ENCODE data around the gene DNAJC17. TPM values are rescaled to one million over a fixed set of nuclear protein-coding genes. Genes with fewer than 3 reads are reported as not detected.

The DNAJC17 gene
- total RNA-seq, 4 donors from 2014 or later, result 20.4 to 40.2 (median 30.3) TPM

DNA sequence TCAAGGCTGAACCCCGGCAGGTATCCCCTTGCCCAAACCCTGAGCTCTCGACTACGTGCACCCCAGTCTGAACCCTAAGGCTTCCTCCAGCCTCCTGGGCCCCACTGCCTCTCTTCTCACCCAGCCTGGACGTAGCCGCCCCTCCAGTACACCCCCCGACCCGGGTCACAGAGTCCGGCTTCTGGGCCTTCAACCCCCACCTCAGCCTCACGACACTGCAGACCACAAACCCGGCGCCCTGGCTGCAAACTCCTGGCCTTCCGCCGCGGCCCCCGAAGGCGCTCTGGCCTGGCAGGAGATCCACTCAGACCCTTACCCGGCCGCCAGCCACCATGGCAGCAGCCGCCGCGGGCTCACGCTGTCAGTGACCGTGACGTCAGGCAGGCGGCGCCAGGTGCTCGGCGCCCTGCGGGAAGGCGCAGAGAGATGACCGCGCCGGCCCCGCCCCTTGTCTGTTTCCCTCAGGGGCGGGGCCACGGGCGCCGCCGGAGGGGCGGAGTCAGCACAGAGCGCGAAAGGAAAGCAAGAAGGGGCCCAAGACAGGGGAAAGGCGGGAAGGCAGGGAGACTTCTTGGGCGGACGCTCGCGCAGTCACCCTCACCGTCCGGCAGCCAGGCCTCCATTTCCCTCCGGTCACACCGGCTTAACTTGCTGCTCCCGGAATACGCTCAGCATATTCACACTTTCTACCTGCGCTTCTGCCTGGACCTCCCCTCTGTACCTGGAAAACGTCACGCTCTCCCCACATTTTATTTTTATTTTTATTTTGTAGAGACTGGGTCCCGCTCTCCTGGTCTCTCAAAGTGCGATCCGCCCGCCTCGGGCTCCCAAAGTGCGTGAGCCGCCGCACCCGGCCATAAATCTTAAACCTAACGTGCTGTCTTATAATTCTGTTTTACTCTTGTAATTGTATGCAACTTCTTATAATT lies 52.1 kb downstream of the DNAJC17 start, which contains the start of gene RMDN3:
Gene RMDN3, minus strand, starts transcription at position 372 of the 929 bp plus-strand sequence. CDS start 471 bp downstream, outside the sequence.
- TF ChIP-seq CTCF (IDR thresholded peaks at IDR 0.05) (no peak), POLR2A (IDR thresholded peaks at IDR 0.05) (peak in 1 of 2 donors; percentile 32), POLR2AphosphoS5 (IDR thresholded peaks at IDR 0.05) (peak in 1 of 3 donors; percentile 55)
- Histone ChIP-seq H3K36me3 (peaks cover 22% of the 10 kb centered on the region), H3K27me3 (no peaks in the 10 kb centered on the region), H3K27ac (peak within 1 kb of the TSS; percentile 72), H3K4me3 (peak within 1 kb of the TSS; percentile 90), H3K9me3 (no peaks in the 10 kb centered on the region), H3K4me1 (peaks cover 22% of the 10 kb centered on the region)
- under 1% methylated on average over 37 of the region's 66 CpGs for WGBS
- DNase-seq (ENCODE audit: low spot score in 2 of 2), result peak; percentile 94 to 95

DNA sequence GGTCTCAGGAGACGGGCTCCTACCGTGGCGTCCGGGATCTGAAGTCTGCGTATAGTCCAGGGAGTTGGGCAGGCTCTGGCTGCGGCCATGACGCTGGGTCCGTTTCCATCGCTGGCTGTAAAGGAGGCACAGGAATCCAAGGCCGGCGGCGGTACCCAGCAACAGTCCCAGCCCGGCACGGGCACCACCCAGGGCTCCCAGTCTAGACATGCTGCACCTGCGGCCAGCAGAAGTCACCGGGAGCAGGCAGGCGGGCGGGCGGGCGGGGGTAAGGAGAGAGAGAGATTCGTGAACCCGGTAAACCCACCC lies 52.7 kb downstream of the DNAJC17 start:
- peak in 1 of 2 donors; percentile 77 for DNase-seq (ENCODE audit: low spot score in 2 of 2)
- H3K27ac ChIP-seq, result peak overlapping the region; percentile 72
- WGBS, result 0% methylated on average over 2 of the region's 22 CpGs

GRCh38 chr15:40751745-40752144 lies 55.5 kb downstream of the DNAJC17 start:
- no peak overlapping the region for H3K27ac ChIP-seq
- no peak for DNase-seq (ENCODE audit: low spot score in 2 of 2)
- no peak overlapping the region for H3K4me3 ChIP-seq
- TF ChIP-seq POLR2A (IDR thresholded peaks at IDR 0.05) (no peak), POLR2AphosphoS5 (IDR thresholded peaks at IDR 0.05) (no peak), EP300 (IDR thresholded peaks at IDR 0.05) (no peak), CTCF (IDR thresholded peaks at IDR 0.05) (no peak)
- peaks cover 49% of the 10 kb centered on the region for H3K36me3 ChIP-seq
- 85% methylated on average over 12 of the region's 12 CpGs for WGBS
- no peaks in the 10 kb centered on the region for H3K27me3 ChIP-seq
- no peaks in the 10 kb centered on the region for H3K9me3 ChIP-seq
- peaks cover 22% of the 10 kb centered on the region for H3K4me1 ChIP-seq

More for the DNA sequence above, 52.7 kb downstream of the DNAJC17 start:
- Histone ChIP-seq H3K4me1 (peaks cover 22% of the 10 kb centered on the region), H3K4me3 (peak overlapping the region; percentile 90), H3K36me3 (peaks cover 27% of the 10 kb centered on the region), H3K27me3 (no peaks in the 10 kb centered on the region), H3K9me3 (no peaks in the 10 kb centered on the region)
- TF ChIP-seq POLR2AphosphoS5 (IDR thresholded peaks at IDR 0.05), result no peak
- no peak for TF ChIP-seq EP300 (IDR thresholded peaks at IDR 0.05)

DNA sequence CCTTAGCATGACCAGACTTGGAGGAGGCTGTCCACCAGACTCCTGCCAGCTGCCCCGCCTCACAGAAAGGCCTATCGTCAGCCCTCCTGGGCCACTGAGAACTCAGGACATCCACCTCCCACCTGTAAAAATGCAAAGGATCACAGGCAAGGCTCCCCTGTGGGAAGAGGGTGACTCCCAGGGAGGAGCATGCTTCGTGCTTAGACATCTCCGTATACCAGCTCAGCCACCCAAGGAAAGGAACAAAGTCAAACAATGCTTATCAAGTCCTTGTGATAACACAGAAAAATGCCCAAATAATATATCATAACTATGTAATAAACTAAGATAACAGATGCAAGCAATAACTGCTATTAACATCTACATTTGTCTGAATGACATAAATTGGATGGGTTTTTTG lies 56.4 kb downstream of the DNAJC17 start:
- peaks cover 21% of the 10 kb centered on the region for H3K4me1 ChIP-seq
- 86% methylated on average over 4 of the region's 4 CpGs for WGBS
- no peak overlapping the region for H3K4me3 ChIP-seq
- H3K27ac ChIP-seq, result no peak overlapping the region
- H3K9me3 ChIP-seq, result no peaks in the 10 kb centered on the region
- peaks cover 49% of the 10 kb centered on the region for H3K36me3 ChIP-seq
- TF ChIP-seq CTCF (IDR thresholded peaks at IDR 0.05) (no peak), EP300 (IDR thresholded peaks at IDR 0.05) (no peak), POLR2AphosphoS5 (IDR thresholded peaks at IDR 0.05) (no peak), POLR2A (IDR thresholded peaks at IDR 0.05) (no peak)
- DNase-seq (ENCODE audit: low spot score in 2 of 2), result no peak
- no peaks in the 10 kb centered on the region for H3K27me3 ChIP-seq

DNA sequence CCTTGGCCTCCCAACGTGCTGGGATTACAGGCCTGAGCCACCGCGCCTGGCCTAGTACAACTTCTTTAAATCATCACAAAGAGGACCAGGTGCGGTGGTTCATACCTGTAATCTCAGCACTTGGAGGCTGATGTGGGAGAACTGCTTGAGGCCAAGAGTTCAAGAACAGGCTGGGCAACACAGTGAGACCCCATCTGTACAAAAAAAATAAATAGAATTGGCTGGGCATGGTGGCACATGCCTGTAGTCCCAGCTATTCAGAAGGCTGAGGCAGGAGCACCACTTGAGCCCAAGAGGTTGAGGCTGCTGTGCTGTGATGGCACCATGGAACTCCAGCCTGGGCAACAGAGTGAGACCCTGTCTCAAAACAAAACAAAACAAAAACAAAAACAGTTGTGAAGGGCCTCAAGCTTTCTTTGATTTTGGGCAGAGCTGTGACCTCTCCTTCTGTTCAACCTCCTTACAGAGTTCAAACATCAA lies 58.1 kb downstream of the DNAJC17 start:
- H3K36me3 ChIP-seq, result peaks cover 58% of the 10 kb centered on the region

More for the DNA sequence above, 58.1 kb downstream of the DNAJC17 start:
- WGBS, result 98% methylated on average over 4 of the region's 4 CpGs
- no peak for DNase-seq (ENCODE audit: low spot score in 2 of 2)
- no peak for TF ChIP-seq CTCF (IDR thresholded peaks at IDR 0.05)
- TF ChIP-seq POLR2A (IDR thresholded peaks at IDR 0.05), result no peak
- no peak for TF ChIP-seq POLR2AphosphoS5 (IDR thresholded peaks at IDR 0.05)
- no peak for TF ChIP-seq EP300 (IDR thresholded peaks at IDR 0.05)
- H3K27me3 ChIP-seq, result no peaks in the 10 kb centered on the region
- no peak overlapping the region for H3K27ac ChIP-seq
- peaks cover 11% of the 10 kb centered on the region for H3K4me1 ChIP-seq
- H3K9me3 ChIP-seq, result no peaks in the 10 kb centered on the region
- H3K4me3 ChIP-seq, result no peak overlapping the region
